Immature natural killer cell (primary cell): Measurements from ENCODE around the gene BCR. TPM values are rescaled to one million over a fixed set of nuclear protein-coding genes. Genes with fewer than 3 reads are reported as not detected.

Experiments used
- DNase-seq, 3 donors: peaks; one replicate each; pipeline ENCODE4 v3.0.0; 2022; ENCODE audit warnings: mixed read lengths in 1 of 3
- H3K27ac Mint-ChIP-seq, 6 donors: one replicate each; pipeline ENCODE4 v1.8.0; 2020; ENCODE audit warnings: mixed read lengths in 6 of 6, mild to moderate bottlenecking in 5 of 6, inconsistent platforms in 4 of 6, moderate library complexity in 3 of 6
- H3K27me3 Mint-ChIP-seq, 3 donors: one replicate each; pipeline ENCODE4 v1.8.0; 2020 to 2021; ENCODE audit warnings: low read depth in 3 of 3, mild to moderate bottlenecking in 3 of 3, mixed read lengths in 3 of 3, moderate library complexity in 3 of 3, inconsistent platforms in 1 of 3
- H3K36me3 Mint-ChIP-seq, 3 donors: one replicate each; pipeline ENCODE4 v1.8.0; 2020; ENCODE audit warnings: mixed read lengths in 3 of 3, inconsistent platforms in 2 of 3, mild to moderate bottlenecking in 2 of 3
- H3K4me1 Mint-ChIP-seq, 2 donors: one replicate each; pipeline ENCODE4 v1.8.0; 2020; ENCODE audit warnings: inconsistent platforms in 2 of 2, mild to moderate bottlenecking in 2 of 2, mixed read lengths in 2 of 2, moderate library complexity in 1 of 2
- H3K4me3 Mint-ChIP-seq, 5 donors: one replicate each; pipeline ENCODE4 v1.8.0; 2020; ENCODE audit warnings: mild to moderate bottlenecking in 5 of 5, mixed read lengths in 5 of 5, inconsistent platforms in 3 of 5, moderate library complexity in 3 of 5
- H3K9me3 Mint-ChIP-seq, 6 donors: one replicate each; pipeline ENCODE4 v1.8.0; 2020; ENCODE audit warnings: mild to moderate bottlenecking in 6 of 6, mixed read lengths in 6 of 6, inconsistent platforms in 4 of 6, moderate library complexity in 3 of 6
- polyA plus RNA-seq, 3 donors: library from polyadenylated mRNA; unstranded; fragments of 300-500 nt; fragmentation: Illumina TruSeq; gene quantifications; one replicate each; pipeline ENCODE4 v1.2.3, GENCODE V29; 2021

The BCR gene
- polyA plus RNA-seq, 3 donors from 2014 or later: 4.1 to 12.5 (median 5.6) TPM

GRCh38 chr22:23155143-23155542 is 25.2 kb upstream of the BCR start:
- Mint-ChIP-seq H3K36me3 (peaks cover 0 to 3% (median 0%) of the 10 kb centered on the region in 3 donors), H3K4me3 (no peak overlapping the region), H3K9me3 (no peaks in the 10 kb centered on the region), H3K27me3 (peaks cover 0 to 3% (median 2%) of the 10 kb centered on the region in 3 donors), H3K27ac (peak overlapping the region in 1 of 6 donors; percentile 23), H3K4me1 (peaks cover 5 to 17% of the 10 kb centered on the region in 2 donors)
- DNase-seq: no peak

DNA sequence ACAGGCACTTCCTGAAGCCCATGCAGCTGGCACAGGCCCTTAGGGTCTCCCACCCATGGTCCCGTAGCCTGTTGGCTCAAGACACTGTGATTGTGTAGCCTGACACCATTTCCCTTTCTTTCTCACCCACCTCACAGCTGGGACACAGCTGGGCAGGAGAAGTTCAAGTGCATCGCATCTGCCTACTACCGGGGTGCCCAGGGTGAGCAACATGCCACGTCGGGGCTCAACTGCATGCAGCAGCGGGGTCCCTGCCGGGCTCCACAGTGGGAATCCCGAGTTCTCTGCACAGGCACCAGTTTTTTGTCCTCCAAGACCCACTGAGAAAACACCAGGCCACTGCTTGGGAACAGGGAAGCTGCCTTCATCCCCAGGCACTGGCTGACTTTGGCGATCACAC is 24.5 kb upstream of the BCR start:
- no peak for DNase-seq
- peaks cover 5 to 17% of the 10 kb centered on the region in 2 donors for H3K4me1 Mint-ChIP-seq
- peaks cover 0 to 2% (median under 1%) of the 10 kb centered on the region in 3 donors for H3K27me3 Mint-ChIP-seq
- H3K27ac Mint-ChIP-seq: no peak overlapping the region
- no peaks in the 10 kb centered on the region for H3K9me3 Mint-ChIP-seq
- peaks cover 0 to under 1% (median 0%) of the 10 kb centered on the region in 3 donors for H3K36me3 Mint-ChIP-seq
- no peak overlapping the region for H3K4me3 Mint-ChIP-seq

GRCh38 chr22:23156286-23156685 is 24.0 kb upstream of the BCR start:
- DNase-seq: no peak
- Mint-ChIP-seq H3K27ac (no peak overlapping the region), H3K4me1 (peaks cover 5 to 17% of the 10 kb centered on the region in 2 donors), H3K27me3 (peaks cover 0 to 2% (median 1%) of the 10 kb centered on the region in 3 donors), H3K9me3 (no peaks in the 10 kb centered on the region), H3K36me3 (no peaks in the 10 kb centered on the region), H3K4me3 (no peak overlapping the region)

- Mint-ChIP-seq H3K27me3 (peaks cover 0 to 3% (median 2%) of the 10 kb centered on the region in 3 donors), H3K4me3 (no peak overlapping the region), H3K27ac (no peak overlapping the region)
Measured at GRCh38 chr22:23157560-23158515, 22.5 kb upstream of the BCR start.

DNA sequence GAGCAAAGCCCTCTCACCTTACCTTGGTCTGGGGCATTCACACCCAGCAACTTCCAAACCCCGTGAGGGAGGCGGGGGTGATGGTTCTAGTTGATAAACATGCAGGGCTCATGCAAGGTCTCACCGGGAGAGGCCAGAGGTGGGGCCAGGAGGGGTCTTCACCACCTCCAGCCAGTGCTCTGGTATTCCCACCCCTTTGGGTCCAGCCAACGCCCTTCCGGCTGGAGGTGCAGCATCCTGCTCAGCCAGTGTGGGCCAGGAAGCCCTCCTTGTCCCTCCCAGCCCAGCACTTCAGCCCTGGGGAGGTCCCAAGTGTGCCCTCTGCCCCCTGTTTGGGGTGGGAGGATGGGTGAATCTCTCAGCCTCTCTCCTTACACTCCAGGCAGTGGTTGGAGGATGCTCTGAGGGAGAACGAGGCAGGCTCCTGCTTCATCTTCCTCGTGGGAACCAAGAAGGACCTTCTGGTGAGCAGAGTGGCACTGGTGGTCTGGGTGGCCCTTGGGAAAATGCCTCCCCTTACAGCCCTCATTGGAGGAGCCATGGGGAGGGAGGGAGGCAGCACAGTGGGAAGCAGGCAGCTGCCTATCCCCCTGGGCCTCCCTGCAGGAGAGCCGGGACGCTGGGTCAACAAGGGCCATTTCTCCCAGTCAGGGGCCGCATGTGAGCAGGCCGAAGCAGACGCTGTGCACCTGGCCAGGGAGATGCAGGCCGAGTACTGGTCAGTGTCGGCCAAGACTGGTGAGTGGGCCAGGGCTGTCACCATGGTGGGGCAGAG is 21.6 kb upstream of the BCR start:
- Mint-ChIP-seq H3K4me3 (no peak overlapping the region), H3K4me1 (peaks cover 0 to 7% of the 10 kb centered on the region in 2 donors), H3K36me3 (no peaks in the 10 kb centered on the region), H3K9me3 (no peaks in the 10 kb centered on the region), H3K27me3 (peaks cover 0 to 4% (median 3%) of the 10 kb centered on the region in 3 donors), H3K27ac (no peak overlapping the region)
- DNase-seq: no peak

More at GRCh38 chr22:23157560-23158515, 22.5 kb upstream of the BCR start:
- DNase-seq: no peak
- H3K4me1 Mint-ChIP-seq: peaks cover 3 to 14% of the 10 kb centered on the region in 2 donors
- H3K36me3 Mint-ChIP-seq: no peaks in the 10 kb centered on the region
- no peaks in the 10 kb centered on the region for H3K9me3 Mint-ChIP-seq

- no peak overlapping the region for H3K4me3 Mint-ChIP-seq
- DNase-seq: no peak
- no peaks in the 10 kb centered on the region for H3K36me3 Mint-ChIP-seq
- H3K9me3 Mint-ChIP-seq: no peaks in the 10 kb centered on the region
- H3K27me3 Mint-ChIP-seq: peaks cover 0 to 4% (median 3%) of the 10 kb centered on the region in 3 donors
- no peak overlapping the region for H3K27ac Mint-ChIP-seq
- H3K4me1 Mint-ChIP-seq: peaks cover 0 to 7% of the 10 kb centered on the region in 2 donors
Measured at GRCh38 chr22:23159291-23159630, 21.0 kb upstream of the BCR start.

GRCh38 chr22:23161029-23161428 is 19.3 kb upstream of the BCR start:
- no peaks in the 10 kb centered on the region for H3K36me3 Mint-ChIP-seq
- H3K9me3 Mint-ChIP-seq: no peaks in the 10 kb centered on the region
- peak overlapping the region in 1 of 6 donors; percentile 71 for H3K27ac Mint-ChIP-seq
- H3K4me3 Mint-ChIP-seq: no peak overlapping the region
- no peak for DNase-seq
- H3K27me3 Mint-ChIP-seq: peaks cover 0 to 4% (median 3%) of the 10 kb centered on the region in 3 donors
- H3K4me1 Mint-ChIP-seq: peaks cover 0 to 2% of the 10 kb centered on the region in 2 donors

DNA sequence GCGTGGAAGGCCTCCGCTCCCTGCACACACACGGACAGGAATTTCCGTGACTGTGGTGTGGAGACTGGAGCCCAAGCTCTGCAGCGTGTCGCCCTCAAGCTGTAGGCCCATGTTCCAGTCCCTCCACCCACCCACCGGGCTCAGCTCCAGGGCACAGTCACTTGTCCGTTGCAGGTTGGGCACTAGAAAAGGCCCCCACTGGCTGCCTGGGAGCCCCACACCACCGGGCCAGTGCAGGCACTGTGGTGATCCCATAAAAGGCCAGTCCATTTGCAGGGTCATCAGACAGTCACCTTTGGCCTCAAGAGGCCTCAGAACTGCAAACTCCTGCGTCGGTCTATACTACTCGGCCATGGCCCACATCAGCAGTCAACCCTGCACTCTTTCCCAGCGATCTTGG is 18.7 kb upstream of the BCR start:
- Mint-ChIP-seq H3K9me3 (no peaks in the 10 kb centered on the region), H3K4me1 (peaks cover 0 to 2% of the 10 kb centered on the region in 2 donors), H3K27me3 (peaks cover 0 to 4% (median 3%) of the 10 kb centered on the region in 3 donors), H3K27ac (no peak overlapping the region), H3K4me3 (no peak overlapping the region), H3K36me3 (no peaks in the 10 kb centered on the region)
- DNase-seq: no peak

DNA sequence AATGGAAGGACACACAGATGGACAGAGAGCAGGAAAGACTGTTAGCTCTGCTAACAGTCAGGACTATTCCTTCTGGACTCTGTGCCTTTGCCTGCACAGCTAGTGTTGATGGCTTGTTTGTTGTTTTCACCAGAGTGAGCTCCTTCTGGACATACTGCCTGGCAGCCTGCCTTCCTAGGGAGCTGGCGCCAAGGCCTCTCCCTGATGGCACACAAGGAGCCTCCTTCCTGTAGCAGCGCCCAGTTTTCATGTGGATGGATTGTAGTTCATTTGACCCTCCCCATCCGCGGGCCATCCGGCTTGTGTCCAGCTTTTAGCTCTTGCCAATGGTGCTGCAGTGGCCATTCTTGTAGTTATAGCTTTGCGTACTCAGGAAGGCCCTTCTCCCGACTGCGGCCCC is 16.6 kb upstream of the BCR start:
- Mint-ChIP-seq H3K27me3 (peaks cover 0 to 7% (median 3%) of the 10 kb centered on the region in 3 donors), H3K27ac (peak overlapping the region in 1 of 6 donors; percentile 21), H3K4me3 (no peak overlapping the region), H3K9me3 (no peaks in the 10 kb centered on the region), H3K4me1 (no peaks in the 10 kb centered on the region), H3K36me3 (no peaks in the 10 kb centered on the region)
- no peak for DNase-seq

DNA sequence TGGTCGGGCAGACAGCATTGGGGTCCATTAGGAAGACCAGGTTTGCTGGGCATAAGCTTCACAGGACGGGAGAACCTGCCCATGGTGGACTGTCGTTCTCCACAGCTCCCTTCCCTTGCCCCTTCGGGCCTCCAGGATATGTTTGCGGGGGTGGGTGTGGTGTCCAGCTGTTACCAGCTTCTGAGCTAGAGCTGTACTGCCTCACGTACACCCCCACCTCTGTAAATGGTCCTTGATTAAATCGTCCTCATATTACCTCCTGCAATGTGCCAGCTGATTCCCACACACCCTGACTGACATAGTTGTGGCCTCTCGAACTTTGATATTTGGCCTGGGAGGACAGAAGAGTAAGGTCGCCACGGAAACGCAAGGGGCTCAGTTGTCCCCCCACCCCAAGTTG is 16.2 kb upstream of the BCR start:
- Mint-ChIP-seq H3K4me3 (no peak overlapping the region), H3K27me3 (peaks cover 0 to 7% (median 3%) of the 10 kb centered on the region in 3 donors), H3K36me3 (no peaks in the 10 kb centered on the region), H3K27ac (peak overlapping the region in 1 of 6 donors; percentile 26), H3K4me1 (no peaks in the 10 kb centered on the region), H3K9me3 (no peaks in the 10 kb centered on the region)
- no peak for DNase-seq

GRCh38 chr22:23166042-23166831 is 14.1 kb upstream of the BCR start:
- Mint-ChIP-seq H3K36me3 (no peaks in the 10 kb centered on the region), H3K4me1 (no peaks in the 10 kb centered on the region), H3K27ac (no peak overlapping the region), H3K27me3 (peaks cover 0 to 7% (median 2%) of the 10 kb centered on the region in 3 donors), H3K4me3 (no peak overlapping the region), H3K9me3 (no peaks in the 10 kb centered on the region)
- DNase-seq: no peak

GRCh38 chr22:23166841-23167616 is 13.3 kb upstream of the BCR start:
- Mint-ChIP-seq H3K27me3 (peaks cover 0 to 7% (median 2%) of the 10 kb centered on the region in 3 donors), H3K4me3 (no peak overlapping the region), H3K4me1 (no peaks in the 10 kb centered on the region), H3K36me3 (no peaks in the 10 kb centered on the region), H3K27ac (no peak overlapping the region), H3K9me3 (no peaks in the 10 kb centered on the region)
- DNase-seq: no peak
